Testis (tissue), 3 donors: ENCODE measurements around the gene PPP1R14C. TPM values are rescaled to one million over a fixed set of nuclear protein-coding genes. Genes with fewer than 3 reads are reported as not detected.

ENCODE experiments used
- DNase-seq: peaks from one replicate; pipeline ENCODE4 v3.0.0-alpha.2; 2019
- H3K27ac ChIP-seq, 2 donors: fragments of 200-600 bp; sonication (generic); one replicate each; pipeline ENCODE4 v1.5.1; 2019
- H3K27me3 ChIP-seq: fragments of 200-600 bp; sonication (generic); one replicate; pipeline ENCODE4 v1.5.1; 2019
- H3K36me3 ChIP-seq: fragments of 200-600 bp; sonication (generic); one replicate; pipeline ENCODE4 v1.5.1; 2017; ENCODE audit warnings: low read depth; ENCODE audit errors: missing control alignments
- H3K4me1 ChIP-seq: fragments of 200-600 bp; sonication (generic); one replicate; pipeline ENCODE4 v1.5.1; 2019
- H3K4me3 ChIP-seq, 2 donors: fragments of 200-600 bp; sonication (generic); one replicate each; pipeline ENCODE4 v1.5.1; 2017 to 2019
- H3K9me3 ChIP-seq: fragments of 200-600 bp; sonication (generic); one replicate; pipeline ENCODE4 v1.5.1; 2017
- POLR2A ChIP-seq: fragments of 450-650 bp; IDR thresholded peaks from one replicate; pipeline ENCODE4 v1.6.1; 2017; ENCODE audit warnings: antibody characterized with exemption, mild to moderate bottlenecking, moderate library complexity
- WGBS, 2 donors: methylation state at CpG; one replicate each; pipeline ENCODE4 v1.1.5; 2018; 5-methylcytosine and 5-hydroxymethylcytosine counted together
- intact Hi-C: fragments of 100-400 bp; cut with DNase I; formaldehyde crosslinking; loops from one replicate; pipeline ENCODE4 v1.15.1; 2023; ENCODE audit warnings: low total_unique reads
- polyA plus RNA-seq: library from polyadenylated mRNA; stranded (reverse); fragments of 350-450 nt; fragmentation: Illumina TruSeq; extraction: RNeasy Lipid Tissue Mini Kit (QIAGEN cat#74804); gene quantifications from one replicate; pipeline ENCODE4 v1.2.3, GENCODE V29; 2014; ENCODE audit warnings: low read depth, low replicate concordance; ENCODE audit not compliant: insufficient read depth
- total RNA-seq, 2 donors: library from RNA; depleted of rRNA; stranded (reverse); fragments of >200 nt; gene quantifications; one replicate each; pipeline ENCODE4 v1.2.3, GENCODE V29; 2016
- TF ChIP-seq, protein P1 (sequence below), 3 experiments: fragments of 450-650 bp in 2 of 3; fragments of 200-600 bp in 1 of 3; sonication (generic) in 1 of 3; IDR thresholded peaks; one replicate each; pipeline ENCODE4 v1.5.1; 2016 to 2019; ENCODE audit warnings: antibody characterized with exemption in 3 of 3, mild to moderate bottlenecking in 2 of 3, moderate library complexity in 1 of 3

The PPP1R14C gene
- total and polyA plus RNA-seq, 3 donors from 2014 or later: 11.1 to 27.1 (median 22.4) TPM

DNA sequence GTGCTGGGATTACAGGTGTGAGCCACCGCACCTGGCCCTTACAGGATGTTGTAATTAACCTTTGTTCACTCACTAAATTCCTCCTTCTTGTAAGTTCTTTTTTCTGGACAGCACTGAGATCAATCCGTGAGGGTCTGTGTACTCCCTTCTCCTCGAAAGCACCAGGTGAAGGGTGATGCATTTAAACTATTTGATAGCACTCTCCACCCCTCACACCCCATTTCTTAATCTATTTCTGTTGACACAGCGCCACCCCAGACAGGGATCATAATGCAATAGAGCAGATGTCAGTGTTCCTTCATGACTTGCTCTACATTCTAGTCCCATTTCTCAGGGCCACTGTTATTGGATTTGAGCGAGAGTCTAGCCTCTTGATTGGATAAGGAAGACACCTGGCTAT is 46.3 kb downstream of the PPP1R14C start:
- 79 to 90% methylated on average over 5 of the region's 5 CpGs for WGBS, 2 donors
- Histone ChIP-seq H3K36me3 (no peaks in the 10 kb centered on the region), H3K9me3 (no peaks in the 10 kb centered on the region), H3K4me1 (no peaks in the 10 kb centered on the region), H3K27ac (no peak overlapping the region), H3K4me3 (no peak overlapping the region), H3K27me3 (no peaks in the 10 kb centered on the region)
- intact Hi-C loops: no loop called here
- TF ChIP-seq, protein P1, sequence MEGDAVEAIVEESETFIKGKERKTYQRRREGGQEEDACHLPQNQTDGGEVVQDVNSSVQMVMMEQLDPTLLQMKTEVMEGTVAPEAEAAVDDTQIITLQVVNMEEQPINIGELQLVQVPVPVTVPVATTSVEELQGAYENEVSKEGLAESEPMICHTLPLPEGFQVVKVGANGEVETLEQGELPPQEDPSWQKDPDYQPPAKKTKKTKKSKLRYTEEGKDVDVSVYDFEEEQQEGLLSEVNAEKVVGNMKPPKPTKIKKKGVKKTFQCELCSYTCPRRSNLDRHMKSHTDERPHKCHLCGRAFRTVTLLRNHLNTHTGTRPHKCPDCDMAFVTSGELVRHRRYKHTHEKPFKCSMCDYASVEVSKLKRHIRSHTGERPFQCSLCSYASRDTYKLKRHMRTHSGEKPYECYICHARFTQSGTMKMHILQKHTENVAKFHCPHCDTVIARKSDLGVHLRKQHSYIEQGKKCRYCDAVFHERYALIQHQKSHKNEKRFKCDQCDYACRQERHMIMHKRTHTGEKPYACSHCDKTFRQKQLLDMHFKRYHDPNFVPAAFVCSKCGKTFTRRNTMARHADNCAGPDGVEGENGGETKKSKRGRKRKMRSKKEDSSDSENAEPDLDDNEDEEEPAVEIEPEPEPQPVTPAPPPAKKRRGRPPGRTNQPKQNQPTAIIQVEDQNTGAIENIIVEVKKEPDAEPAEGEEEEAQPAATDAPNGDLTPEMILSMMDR (IDR thresholded peaks at IDR 0.05): no peak
- no peak for TF ChIP-seq POLR2A
- no peak for DNase-seq

DNA sequence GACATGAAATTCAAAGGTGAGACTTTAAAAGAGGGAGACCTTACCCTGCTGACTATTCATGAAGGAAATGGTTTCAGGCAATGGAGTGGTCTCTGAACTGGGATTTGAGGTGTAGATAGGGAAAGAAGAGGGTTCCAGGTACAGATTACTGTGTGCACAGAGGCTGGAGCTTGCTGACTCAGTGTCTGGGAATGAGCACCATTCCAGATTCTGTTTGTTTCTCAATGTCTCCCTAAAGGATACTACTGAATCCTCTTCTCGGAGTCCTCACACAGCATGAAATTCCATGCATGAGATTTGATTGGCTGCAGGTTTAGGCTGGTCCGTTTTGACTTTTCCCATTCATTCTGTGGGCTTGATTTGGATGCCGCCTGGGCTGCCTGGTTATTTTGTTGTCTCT is 49.0 kb downstream of the PPP1R14C start:
- 91 to 92% methylated on average over 3 of the region's 3 CpGs for WGBS, 2 donors
- Histone ChIP-seq H3K27me3 (no peaks in the 10 kb centered on the region), H3K9me3 (no peaks in the 10 kb centered on the region), H3K4me1 (peaks cover 2% of the 10 kb centered on the region), H3K4me3 (no peak overlapping the region), H3K36me3 (no peaks in the 10 kb centered on the region), H3K27ac (no peak overlapping the region)
- intact Hi-C loops: no loop called here
- no peak for DNase-seq
- no peak for TF ChIP-seq POLR2A
- TF ChIP-seq, protein P1 (IDR thresholded peaks at IDR 0.05): no peak

GRCh38 chr6:150194195-150194594 is 51.4 kb downstream of the PPP1R14C start:
- H3K36me3 ChIP-seq: no peaks in the 10 kb centered on the region
- no peaks in the 10 kb centered on the region for H3K27me3 ChIP-seq
- no peaks in the 10 kb centered on the region for H3K9me3 ChIP-seq
- no peak overlapping the region for H3K4me3 ChIP-seq
- WGBS, 2 donors: 73 to 88% methylated on average over 2 of the region's 2 CpGs
- H3K27ac ChIP-seq: no peak overlapping the region
- no peak for DNase-seq
- H3K4me1 ChIP-seq: peaks cover 9% of the 10 kb centered on the region
- TF ChIP-seq POLR2A: no peak
- TF ChIP-seq, protein P1 (IDR thresholded peaks at IDR 0.05): no peak
- intact Hi-C loops: no loop called here

DNA sequence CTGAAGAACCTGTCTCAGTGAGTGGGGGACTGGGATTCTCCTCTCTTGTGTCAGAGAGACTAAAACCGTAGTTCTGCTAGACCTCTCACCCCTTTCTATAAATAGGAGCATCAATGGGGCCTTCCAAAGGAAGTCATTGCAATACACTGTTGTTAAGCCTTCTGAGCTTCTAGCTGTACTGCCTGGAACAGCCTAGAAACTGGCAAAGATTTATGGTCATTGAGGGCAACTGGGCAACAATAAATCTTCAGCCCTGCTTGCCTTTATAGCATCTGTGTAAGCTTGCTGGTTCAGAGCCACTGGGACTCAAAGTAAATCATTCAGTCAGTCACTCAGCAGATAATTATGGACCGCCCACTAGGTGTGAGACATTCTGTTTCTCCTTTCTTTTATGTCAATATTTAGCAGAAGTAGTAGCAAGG is 53.2 kb downstream of the PPP1R14C start:
- no peaks in the 10 kb centered on the region for H3K9me3 ChIP-seq
- TF ChIP-seq, protein P1 (IDR thresholded peaks at IDR 0.05): no peak
- TF ChIP-seq POLR2A: no peak
- DNase-seq: no peak
- 69 to 81% methylated on average over 2 of the region's 2 CpGs for WGBS, 2 donors
- H3K36me3 ChIP-seq: no peaks in the 10 kb centered on the region
- no peak overlapping the region for H3K4me3 ChIP-seq
- H3K27ac ChIP-seq: no peak overlapping the region
- intact Hi-C loops: no loop called here
- peaks cover 9% of the 10 kb centered on the region for H3K4me1 ChIP-seq
- H3K27me3 ChIP-seq: no peaks in the 10 kb centered on the region

GRCh38 chr6:150196942-150197745 is 54.3 kb downstream of the PPP1R14C start:
- H3K4me1 ChIP-seq: peaks cover 9% of the 10 kb centered on the region
- 70 to 78% methylated on average over 14 to 16 of the region's 16 CpGs for WGBS, 2 donors
- H3K27me3 ChIP-seq: no peaks in the 10 kb centered on the region
- no peak overlapping the region for H3K4me3 ChIP-seq
- no peak overlapping the region for H3K27ac ChIP-seq
- H3K36me3 ChIP-seq: no peaks in the 10 kb centered on the region
- no peak for DNase-seq
- H3K9me3 ChIP-seq: no peaks in the 10 kb centered on the region
- TF ChIP-seq, protein P1 (IDR thresholded peaks at IDR 0.05): no peak
- TF ChIP-seq POLR2A: no peak
- intact Hi-C loops: no loop called here
